Measurements from ENCODE around the gene RAVER1. TPM values are rescaled to one million over a fixed set of nuclear protein-coding genes. Genes with fewer than 3 reads are reported as not detected.

The RAVER1 gene
- total RNA-seq, 2 experiments from 2014 or later: 69.3 to 75.6 TPM

GRCh38 chr19:10290876-10291553 is 42.3 kb downstream of the RAVER1 start:
- Mint-ChIP-seq H3K27ac (peak overlapping the region; percentile 68), H3K27me3 (peaks cover 77% of the 10 kb centered on the region)

GRCh38 chr19:10290357-10290875 is 42.9 kb downstream of the RAVER1 start:
- CTCF ChIA-PET: interaction anchor here (1.2 to 5.9 kb wide), 3 partner anchors 11 to 143 kb away, joined by 4 to 66 read pairs (median 21); partner anchors contain the start of gene ICAM1
- H3K4me3 Mint-ChIP-seq: peak overlapping the region; percentile 66
- H3K27me3 Mint-ChIP-seq: peaks cover 71% of the 10 kb centered on the region
- peaks cover 77% of the 10 kb centered on the region for H3K4me1 Mint-ChIP-seq
- peaks cover 16% of the 10 kb centered on the region for H3K36me3 Mint-ChIP-seq (ENCODE audit: low read depth)
- DNase-seq: no peak
- peak overlapping the region; percentile 74 for H3K27ac Mint-ChIP-seq
- POLR2A ChIA-PET: no interaction called here
- no peaks in the 10 kb centered on the region for H3K9me3 Mint-ChIP-seq

More at GRCh38 chr19:10290876-10291553, 42.3 kb downstream of the RAVER1 start:
- Mint-ChIP-seq H3K9me3 (no peaks in the 10 kb centered on the region), H3K36me3 (ENCODE audit: low read depth) (peaks cover 13% of the 10 kb centered on the region), H3K4me1 (peaks cover 77% of the 10 kb centered on the region), H3K4me3 (peak overlapping the region; percentile 66)
- peak; percentile 46 for DNase-seq
- ChIA-PET CTCF (interaction anchor here (0.6 to 5.9 kb wide), 7 partner anchors 17 to 291 kb away, joined by 3 to 66 read pairs (median 4); partner anchors contain the start of gene ICAM1), POLR2A (interaction anchor here (0.5 to 0.6 kb wide), 2 partner anchors 19 to 22 kb away, joined by 3 read pairs; no protein-coding TSS in a partner anchor)

GRCh38 chr19:10289836-10290356 is 43.4 kb downstream of the RAVER1 start, which contains the start of gene ICAM5:
Gene ICAM5 (plus strand): TSS chr19:10289952. CDS start chr19:10290044, 92 bp downstream.
- POLR2A ChIA-PET: interaction anchor here (0.6 kb wide), 1 partner anchor 99 kb away, joined by 4 read pairs; no protein-coding TSS in a partner anchor
- peaks cover 81% of the 10 kb centered on the region for H3K4me1 Mint-ChIP-seq
- no peak for DNase-seq
- peak within 1 kb of the TSS; percentile 74 for H3K27ac Mint-ChIP-seq
- H3K9me3 Mint-ChIP-seq: no peaks in the 10 kb centered on the region
- H3K4me3 Mint-ChIP-seq: peak within 1 kb of the TSS; percentile 66
- H3K27me3 Mint-ChIP-seq: peaks cover 69% of the 10 kb centered on the region
- H3K36me3 Mint-ChIP-seq (ENCODE audit: low read depth): peaks cover 21% of the 10 kb centered on the region
- CTCF ChIA-PET: interaction anchor here (0.5 to 5.9 kb wide), 13 partner anchors 11 to 442 kb away, joined by 3 to 66 read pairs (median 5); partner anchors contain the start of genes CDC37, ICAM1 and RAVER1

- H3K9me3 Mint-ChIP-seq: no peaks in the 10 kb centered on the region
- ChIA-PET POLR2A (interaction anchor here (0.6 kb wide), 1 partner anchor 100 kb away, joined by 4 read pairs; no protein-coding TSS in a partner anchor), CTCF (interaction anchor here (0.5 to 5.9 kb wide), 14 partner anchors 10 to 442 kb away, joined by 3 to 66 read pairs (median 6); partner anchors contain the start of genes CDC37, ICAM1 and RAVER1)
- H3K27ac Mint-ChIP-seq: peak overlapping the region; percentile 9
- peaks cover 78% of the 10 kb centered on the region for H3K4me1 Mint-ChIP-seq
- DNase-seq: peak; percentile 57
- peaks cover 65% of the 10 kb centered on the region for H3K27me3 Mint-ChIP-seq
- H3K4me3 Mint-ChIP-seq: peak overlapping the region; percentile 52
- peaks cover 26% of the 10 kb centered on the region for H3K36me3 Mint-ChIP-seq (ENCODE audit: low read depth)
These were observed 44.0 kb downstream of the RAVER1 start for GRCh38 chr19:10289167-10289835.

- CTCF ChIA-PET: interaction anchor here (1.0 to 5.9 kb wide), 12 partner anchors 9 to 139 kb away, joined by 3 to 66 read pairs (median 6); partner anchors contain the start of genes ICAM1 and RAVER1
- Mint-ChIP-seq H3K9me3 (no peaks in the 10 kb centered on the region), H3K27ac (peak overlapping the region; percentile 25), H3K4me1 (peaks cover 76% of the 10 kb centered on the region), H3K4me3 (peak overlapping the region; percentile 52), H3K36me3 (ENCODE audit: low read depth) (peaks cover 29% of the 10 kb centered on the region), H3K27me3 (peaks cover 60% of the 10 kb centered on the region)
- DNase-seq: peak; percentile 28
- POLR2A ChIA-PET: no interaction called here
These were observed 44.6 kb downstream of the RAVER1 start for GRCh38 chr19:10288662-10289166.

- peaks cover 63% of the 10 kb centered on the region for H3K4me1 Mint-ChIP-seq
- ChIA-PET POLR2A (interaction anchor here (0.7 kb wide), 1 partner anchor 16 kb away, joined by 5 read pairs; no protein-coding TSS in a partner anchor), CTCF (interaction anchor here (0.5 to 5.9 kb wide), 11 partner anchors 13 to 222 kb away, joined by 3 to 66 read pairs (median 5); partner anchors contain the start of gene ICAM1)
- peak within 1 kb of the TSS; percentile 68 for H3K27ac Mint-ChIP-seq
- H3K4me3 Mint-ChIP-seq: peak within 1 kb of the TSS; percentile 48
- H3K9me3 Mint-ChIP-seq: no peaks in the 10 kb centered on the region
- DNase-seq: peak; percentile 53
- peaks cover 43% of the 10 kb centered on the region for H3K27me3 Mint-ChIP-seq
- H3K36me3 Mint-ChIP-seq (ENCODE audit: low read depth): peaks cover 29% of the 10 kb centered on the region
These were observed 46.3 kb downstream of the RAVER1 start, which contains the start of gene ICAM4 for GRCh38 chr19:10286803-10287737. Gene ICAM4 (plus strand): TSS chr19:10286955. CDS start chr19:10287013, 58 bp downstream.

GRCh38 chr19:10285393-10285792 is 47.9 kb downstream of the RAVER1 start:
- no peak for DNase-seq
- ChIA-PET POLR2A (no interaction called here), CTCF (interaction anchor here (1.2 to 5.9 kb wide), 4 partner anchors 16 to 131 kb away, joined by 3 to 66 read pairs (median 4); partner anchors contain the start of gene ICAM1)
- peaks cover 27% of the 10 kb centered on the region for H3K27me3 Mint-ChIP-seq
- peaks cover 26% of the 10 kb centered on the region for H3K36me3 Mint-ChIP-seq (ENCODE audit: low read depth)
- H3K4me3 Mint-ChIP-seq: no peak overlapping the region
- no peaks in the 10 kb centered on the region for H3K9me3 Mint-ChIP-seq
- peaks cover 50% of the 10 kb centered on the region for H3K4me1 Mint-ChIP-seq
- no peak overlapping the region for H3K27ac Mint-ChIP-seq

GRCh38 chr19:10284960-10285278 is 48.4 kb downstream of the RAVER1 start:
- H3K9me3 Mint-ChIP-seq: no peaks in the 10 kb centered on the region
- DNase-seq: no peak
- H3K4me3 Mint-ChIP-seq: no peak overlapping the region
- H3K27me3 Mint-ChIP-seq: peaks cover 22% of the 10 kb centered on the region
- CTCF ChIA-PET: interaction anchor here (1.6 to 5.9 kb wide), 2 partner anchors 15 to 103 kb away, joined by 3 to 66 read pairs; partner anchors contain the start of gene ICAM1
- H3K4me1 Mint-ChIP-seq: peaks cover 49% of the 10 kb centered on the region
- H3K27ac Mint-ChIP-seq: no peak overlapping the region
- peaks cover 26% of the 10 kb centered on the region for H3K36me3 Mint-ChIP-seq (ENCODE audit: low read depth)
- POLR2A ChIA-PET: no interaction called here

- H3K27ac Mint-ChIP-seq: no peak overlapping the region
- H3K27me3 Mint-ChIP-seq: peaks cover 19% of the 10 kb centered on the region
- no peak overlapping the region for H3K4me3 Mint-ChIP-seq
- CTCF ChIA-PET: interaction anchor here (1.0 to 1.6 kb wide), 2 partner anchors 14 to 104 kb away, joined by 3 read pairs; partner anchors contain the start of gene ICAM1
- POLR2A ChIA-PET: no interaction called here
- peaks cover 50% of the 10 kb centered on the region for H3K4me1 Mint-ChIP-seq
- H3K36me3 Mint-ChIP-seq (ENCODE audit: low read depth): peaks cover 28% of the 10 kb centered on the region
- no peak for DNase-seq
- H3K9me3 Mint-ChIP-seq: no peaks in the 10 kb centered on the region
These were observed 49.0 kb downstream of the RAVER1 start for GRCh38 chr19:10284065-10284959.

- no peaks in the 10 kb centered on the region for H3K9me3 Mint-ChIP-seq
- peaks cover 28% of the 10 kb centered on the region for H3K36me3 Mint-ChIP-seq (ENCODE audit: low read depth)
- H3K27ac Mint-ChIP-seq: no peak overlapping the region
- H3K27me3 Mint-ChIP-seq: peaks cover 11% of the 10 kb centered on the region
- H3K4me1 Mint-ChIP-seq: peaks cover 46% of the 10 kb centered on the region
- no peak overlapping the region for H3K4me3 Mint-ChIP-seq
- POLR2A ChIA-PET: no interaction called here
- CTCF ChIA-PET: interaction anchor here (1.0 kb wide), 1 partner anchor 13 kb away, joined by 3 read pairs; the partner anchor contains the start of gene ICAM1
- no peak for DNase-seq
These were observed 49.8 kb downstream of the RAVER1 start for GRCh38 chr19:10283301-10284064.
